GM19025 (cell line): ENCODE results near the gene TBX20.
"Not testable (repeated sequence)": the region's sequence is repeated elsewhere in the genome, so short reads cannot be mapped to it uniquely, and the experiment has no call there.

ENCODE experiments used
- ATAC-seq: cut with Tn5 transposase; IDR thresholded peaks from one replicate; pipeline ENCODE4 v1.9.1; 2021; ENCODE audit warnings: mild to moderate bottlenecking, low read depth, moderate library complexity; ENCODE audit not compliant: unreplicated experiment

TBX20 gene

DNA sequence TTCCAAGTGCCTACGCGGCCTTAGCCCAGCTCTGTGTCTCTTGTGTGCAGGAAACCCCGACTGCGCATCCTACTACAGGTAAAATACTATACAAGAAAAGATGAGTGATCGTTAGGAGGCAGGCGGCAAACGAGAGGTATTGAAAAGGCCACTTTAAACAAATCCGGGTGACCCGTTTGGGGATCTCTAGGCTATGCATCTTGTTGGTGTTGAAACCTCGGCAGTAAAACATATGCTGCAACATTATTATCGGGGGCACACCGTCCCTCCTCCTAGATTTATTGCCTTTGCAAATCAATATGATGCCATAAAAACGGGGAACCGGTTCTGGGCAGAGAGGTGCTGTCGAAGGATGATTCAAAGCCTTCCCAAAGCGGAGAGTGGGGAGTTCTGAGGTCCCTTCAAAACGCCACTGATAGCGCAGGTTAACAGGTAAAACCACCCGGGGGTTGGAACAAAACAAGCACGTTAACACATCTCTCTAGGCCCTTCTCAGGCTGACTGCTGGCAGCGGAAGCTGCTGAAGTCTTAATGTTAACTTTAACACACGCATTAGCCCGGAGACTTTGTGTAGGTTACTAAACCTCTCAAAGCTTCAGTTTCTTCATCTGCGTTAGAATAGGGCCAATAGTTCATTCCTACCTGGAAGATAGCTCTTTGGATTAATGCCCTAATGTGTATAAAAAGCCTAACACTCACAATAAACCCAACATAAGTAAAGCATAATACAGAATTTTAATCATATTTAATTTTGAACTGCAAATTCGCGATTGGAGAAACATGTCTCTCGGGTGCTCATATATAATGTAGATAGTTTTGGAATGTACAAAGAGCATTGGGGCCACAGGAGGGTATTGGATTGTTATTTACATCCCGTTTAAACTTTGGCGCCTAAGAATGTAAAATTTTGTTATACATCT lies 2.6 kb upstream of the TBX20 start:
- ATAC-seq: no peak

DNA sequence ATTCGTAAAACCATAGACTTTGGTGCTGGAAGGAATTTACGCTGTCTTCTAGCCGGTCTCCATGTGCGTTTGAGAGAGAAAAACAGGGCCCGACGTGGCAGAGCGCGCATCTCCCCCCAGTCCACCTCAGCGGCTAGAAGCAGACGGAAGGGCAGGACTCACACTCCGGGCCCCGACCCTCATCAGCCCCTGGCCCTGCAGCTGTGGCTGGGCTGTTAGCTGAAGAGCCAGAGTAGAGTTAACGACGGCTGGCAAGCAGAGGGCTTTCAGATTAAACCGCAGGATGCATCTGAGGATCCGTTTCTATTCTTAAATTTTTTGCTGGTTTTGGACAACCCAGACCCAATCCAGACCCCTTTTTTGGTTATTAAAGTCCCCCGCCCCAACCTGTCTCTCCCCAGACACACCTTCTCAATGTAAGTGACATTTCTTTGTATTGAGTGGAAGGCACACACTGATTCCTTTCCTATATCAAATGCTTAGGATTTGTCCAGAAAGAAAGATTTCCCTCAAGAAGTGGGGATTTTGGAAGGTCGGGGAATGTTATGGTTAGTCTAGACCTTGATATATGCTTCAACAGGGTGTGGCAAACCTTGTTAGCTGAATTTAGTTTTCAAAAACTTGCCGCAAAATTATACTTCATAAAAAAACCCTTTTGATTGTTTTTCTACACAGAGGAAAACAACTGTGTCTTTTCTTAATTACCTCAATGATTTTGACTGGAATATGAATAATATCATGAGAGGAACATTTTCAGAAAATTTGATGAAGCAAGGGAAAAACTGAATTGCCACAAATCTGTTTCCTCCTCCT lies 1.7 kb upstream of the TBX20 start:
- no peak for ATAC-seq

DNA sequence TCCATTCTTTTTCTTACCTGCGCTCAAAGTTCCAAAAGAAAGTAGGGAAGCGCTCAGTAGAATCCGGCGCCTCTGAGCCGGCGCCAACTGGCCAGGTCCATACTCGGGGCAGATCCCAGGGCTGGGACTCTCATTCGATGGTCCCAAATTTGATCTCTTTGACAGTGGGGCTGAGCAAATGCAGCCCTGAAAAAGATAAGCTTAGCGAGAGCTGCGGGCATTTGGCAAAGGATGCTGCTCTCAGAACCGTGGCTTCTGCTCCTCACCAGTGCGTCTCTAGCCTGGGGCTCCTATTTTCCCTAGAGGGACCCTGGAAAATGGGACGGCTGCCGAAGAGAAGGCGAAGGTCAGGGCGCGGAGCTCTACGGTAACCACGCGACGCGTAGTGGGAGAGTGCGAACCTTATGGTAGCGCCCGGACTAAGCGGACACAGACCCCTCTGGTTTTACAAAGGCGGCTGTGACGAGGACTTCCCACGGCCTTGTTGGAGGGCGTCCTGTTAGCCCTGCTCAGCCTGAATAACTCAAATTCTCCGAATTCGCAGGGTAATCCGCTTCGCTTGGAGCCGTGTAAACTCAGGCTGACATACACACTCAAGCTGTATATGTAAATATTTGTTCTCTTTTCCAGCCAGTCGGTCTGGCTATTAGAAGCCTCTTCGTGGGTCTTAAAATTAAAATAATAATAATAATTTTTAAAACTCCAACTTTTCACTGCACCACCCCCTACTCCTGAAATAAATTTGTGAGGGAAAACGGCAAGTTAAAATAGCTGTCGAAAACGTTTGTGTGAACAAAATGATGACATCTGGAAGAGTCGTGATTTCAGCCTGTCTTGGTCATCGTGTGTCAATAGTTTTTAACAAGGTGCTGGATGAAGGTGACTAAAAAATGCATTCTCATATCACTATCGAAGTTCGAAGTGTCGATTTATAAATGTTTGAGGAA lies 869 bp upstream of the TBX20 start:
- ATAC-seq: no peak

DNA sequence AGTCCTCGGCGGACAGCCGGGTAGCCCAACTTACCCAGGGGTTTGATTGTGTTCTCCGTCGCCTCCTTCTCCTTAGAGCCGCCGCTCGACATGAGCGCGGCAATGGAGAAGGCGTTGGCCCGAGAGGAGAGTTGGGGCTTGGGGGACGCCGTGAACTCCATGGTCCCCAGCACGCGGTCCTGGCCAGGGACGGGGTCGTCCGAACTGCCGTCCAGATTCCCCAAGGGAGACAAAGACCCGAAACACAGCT lies 515 bp downstream of the TBX20 start:
- ATAC-seq: no peak

DNA sequence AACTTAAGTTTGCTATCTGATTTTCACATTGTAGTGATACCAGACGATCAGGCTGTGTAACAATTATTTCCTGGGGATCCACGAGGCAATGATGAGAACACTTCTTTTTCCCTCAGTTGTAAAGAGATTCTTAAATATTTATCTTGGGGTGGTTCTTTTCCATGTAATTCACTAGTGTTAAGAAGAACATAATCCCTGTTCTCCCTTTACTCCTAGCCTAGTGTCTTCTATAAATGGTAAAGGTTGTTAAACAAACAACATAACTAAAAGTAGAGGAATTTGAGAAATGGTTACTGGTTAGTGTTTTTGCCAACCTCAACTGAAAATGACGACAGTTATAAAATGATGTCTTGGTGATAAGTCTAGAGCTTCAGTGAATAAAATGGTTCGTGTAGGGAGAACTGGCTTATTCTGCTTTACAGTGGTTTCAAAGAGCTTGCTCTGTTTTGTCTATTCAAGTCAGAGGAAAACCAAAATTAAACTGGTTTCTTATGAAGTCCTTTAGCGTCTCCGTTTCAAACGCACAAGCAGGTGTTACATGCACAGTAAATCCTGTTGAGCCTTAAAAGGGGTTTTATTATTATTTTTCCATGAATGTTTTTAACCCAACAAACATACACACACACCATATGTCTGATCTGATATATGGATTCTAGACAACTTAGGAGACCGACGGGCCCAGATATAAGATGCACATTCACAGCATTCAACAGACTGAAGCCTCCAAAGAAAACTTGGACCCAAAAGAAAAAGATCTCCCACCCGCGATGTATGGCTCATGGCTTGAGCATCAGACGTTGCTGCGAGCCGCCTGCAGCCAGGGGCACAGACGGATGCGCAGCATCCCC lies 1.1 kb downstream of the TBX20 start:
- no peak for ATAC-seq

DNA sequence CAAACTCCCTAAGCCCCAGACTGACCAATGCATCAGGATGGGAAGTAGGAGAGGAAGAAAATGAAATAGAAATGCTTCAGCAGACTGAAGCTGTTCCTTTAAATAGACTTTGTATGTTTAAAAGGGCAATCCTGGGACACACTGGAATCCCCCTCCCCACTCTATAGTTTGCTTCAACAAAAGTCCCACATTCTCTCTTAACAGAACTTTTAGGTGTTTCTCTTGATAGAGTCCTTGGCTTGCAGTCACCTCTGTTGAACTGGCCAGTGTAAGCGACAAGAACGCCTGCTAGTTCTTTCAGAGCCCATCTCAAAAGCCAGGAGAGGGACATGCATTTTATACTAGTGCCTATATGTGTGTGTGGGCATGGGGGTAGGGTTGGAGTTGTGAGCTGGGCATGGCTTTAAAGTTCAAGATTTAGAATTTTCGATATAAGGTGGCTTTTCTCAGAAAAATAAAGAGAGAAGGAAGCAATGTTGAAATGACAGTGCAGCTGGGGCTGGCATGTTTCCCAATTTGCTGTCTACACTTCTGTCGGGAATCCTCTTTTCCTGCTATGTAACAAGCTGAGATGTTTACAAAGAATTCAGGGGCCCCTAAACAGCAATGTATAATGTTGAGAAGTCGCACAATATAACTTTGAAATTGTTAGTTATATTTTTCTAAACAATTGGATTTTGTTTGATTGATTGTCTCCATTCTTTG lies 2.1 kb downstream of the TBX20 start:
- ATAC-seq: no peak

DNA sequence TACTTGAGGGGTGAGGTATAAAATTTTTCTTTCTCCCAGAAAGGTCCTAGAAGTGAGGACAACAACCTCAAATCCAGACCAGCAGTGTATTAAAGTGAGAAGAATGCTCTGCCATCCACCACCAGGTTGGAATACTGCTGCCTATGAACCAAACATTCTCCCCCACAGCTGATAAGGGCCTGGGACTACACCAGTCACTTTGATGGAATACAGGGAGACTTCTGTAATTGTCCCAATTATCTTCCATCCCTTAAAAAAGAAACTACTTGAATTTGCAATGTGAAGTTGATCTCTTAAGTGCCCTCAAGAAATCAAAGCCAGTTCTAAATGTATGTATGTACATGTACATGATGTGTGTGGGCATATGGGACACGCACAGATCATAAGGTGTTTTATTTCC lies 3.0 kb downstream of the TBX20 start:
- no peak for ATAC-seq

DNA sequence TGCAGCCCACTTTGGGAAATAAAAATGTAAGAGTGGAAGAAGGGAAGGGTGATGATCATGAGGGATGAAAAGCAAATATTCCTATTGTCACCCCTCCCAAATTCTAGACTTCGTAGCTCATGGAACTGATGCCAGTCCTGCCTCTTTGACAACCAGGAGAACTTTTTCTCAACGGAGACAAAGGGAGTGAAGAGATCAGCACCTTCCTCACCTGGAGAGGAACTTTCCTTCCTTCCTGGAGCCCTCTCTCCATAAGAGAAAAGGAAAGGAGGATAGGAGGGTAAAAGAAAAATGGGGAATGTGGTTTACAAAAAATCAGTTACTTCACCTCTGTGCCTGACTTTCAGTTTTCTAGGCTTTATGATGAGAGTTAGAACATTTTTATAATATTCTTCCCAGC lies 3.4 kb downstream of the TBX20 start:
- no peak for ATAC-seq

DNA sequence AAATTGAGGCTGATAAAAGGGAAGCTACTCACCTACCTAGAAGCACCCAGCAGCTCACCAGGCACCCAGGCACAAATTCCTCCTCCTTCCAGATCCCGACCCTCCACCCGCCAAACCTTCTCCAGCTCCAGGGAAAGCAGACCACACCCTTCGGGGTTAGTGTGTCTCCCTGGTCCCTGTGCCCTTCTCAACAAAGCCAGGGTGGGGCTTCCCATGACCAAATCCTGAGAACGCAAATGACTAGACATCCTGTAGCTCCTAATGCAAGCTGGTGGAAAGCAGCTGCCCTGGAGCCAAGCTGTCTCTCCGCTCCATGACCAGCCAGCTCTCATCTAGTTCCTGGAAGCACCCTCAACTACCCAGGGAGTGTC lies 4.4 kb downstream of the TBX20 start:
- no peak for ATAC-seq

DNA sequence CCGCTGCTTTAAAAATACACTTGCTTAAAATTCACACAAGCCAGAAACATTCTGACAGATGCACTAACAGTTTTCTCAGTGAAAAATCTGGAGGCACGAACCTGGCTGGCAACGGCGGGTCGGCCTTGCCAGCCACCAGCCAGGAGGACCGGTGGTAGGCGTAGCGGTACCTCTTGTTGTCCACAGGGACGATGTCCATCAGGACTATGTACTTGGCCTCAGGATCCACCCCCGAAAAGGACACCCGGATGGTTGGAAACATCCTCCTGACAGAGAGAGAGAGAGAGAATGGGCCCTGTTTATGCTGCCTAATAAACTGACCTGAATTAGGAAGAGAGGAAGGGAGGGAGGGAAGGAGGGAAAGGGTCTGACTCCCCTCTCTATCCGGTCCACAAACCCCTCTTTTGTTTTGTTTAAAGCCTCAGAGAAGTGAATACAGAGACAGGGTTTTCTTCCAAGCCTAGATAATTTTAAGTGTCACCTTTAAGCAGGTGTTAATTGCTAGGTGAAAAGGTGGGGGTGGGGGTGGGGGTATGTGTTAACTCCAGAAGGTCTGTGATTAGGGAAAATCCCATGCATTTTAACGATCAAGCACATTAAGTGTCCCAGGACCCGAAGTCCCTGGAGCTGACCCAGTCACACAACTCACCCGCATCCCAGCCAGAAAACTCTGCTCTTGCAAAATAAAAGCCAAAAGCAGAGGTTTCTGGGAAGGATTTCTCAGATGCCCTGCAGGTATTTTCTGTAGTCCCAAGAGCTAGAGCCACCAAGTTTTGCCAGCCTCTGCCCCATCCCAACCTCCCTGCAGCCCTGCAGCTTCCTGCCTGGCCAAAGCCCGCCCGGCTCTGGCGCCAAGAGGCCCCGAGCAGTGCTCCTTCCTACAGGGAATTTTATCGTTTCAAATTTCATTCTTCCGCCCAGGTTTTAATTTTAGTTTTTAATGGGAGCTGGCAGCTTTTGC lies 5.0 kb downstream of the TBX20 start:
- no peak for ATAC-seq

DNA sequence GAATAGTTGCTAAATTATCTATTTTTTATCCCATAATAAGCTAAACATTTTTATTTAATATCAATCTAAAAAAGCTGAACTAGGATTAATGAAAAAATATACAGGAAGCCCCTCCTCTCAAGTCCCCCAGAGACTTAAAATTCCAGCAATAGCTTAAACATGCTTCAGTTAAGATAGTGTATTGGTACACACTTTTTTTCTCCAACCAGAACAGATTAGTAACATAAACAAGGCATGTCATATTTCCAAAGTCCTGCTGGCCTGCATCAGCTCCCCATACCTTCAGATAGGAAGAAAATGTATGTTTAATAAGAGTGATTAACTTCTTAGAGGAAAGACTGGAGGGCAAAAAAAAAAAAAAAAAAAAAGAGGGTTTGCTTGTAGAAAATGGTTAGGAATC lies 7.1 kb downstream of the TBX20 start:
- ATAC-seq: no peak

DNA sequence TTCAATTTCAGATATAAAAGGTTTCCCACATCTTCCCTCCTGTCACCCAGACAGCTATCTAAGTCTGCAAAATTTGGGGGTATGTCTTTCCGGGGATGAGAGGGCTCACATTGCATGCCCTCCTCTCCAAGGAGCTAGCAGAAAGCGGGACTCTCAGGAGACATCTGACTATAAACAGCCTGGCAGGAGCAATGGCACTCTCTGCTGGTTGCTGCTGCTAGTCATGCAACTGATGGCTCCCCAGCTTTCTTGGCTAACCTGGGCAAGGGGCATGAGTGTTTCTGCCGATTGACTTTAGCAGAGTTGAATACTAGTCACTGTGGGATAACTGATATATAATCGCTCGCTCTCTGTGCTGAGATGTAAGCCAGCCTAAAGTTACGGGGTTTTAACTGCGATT lies 12.0 kb downstream of the TBX20 start:
- no peak for ATAC-seq

DNA sequence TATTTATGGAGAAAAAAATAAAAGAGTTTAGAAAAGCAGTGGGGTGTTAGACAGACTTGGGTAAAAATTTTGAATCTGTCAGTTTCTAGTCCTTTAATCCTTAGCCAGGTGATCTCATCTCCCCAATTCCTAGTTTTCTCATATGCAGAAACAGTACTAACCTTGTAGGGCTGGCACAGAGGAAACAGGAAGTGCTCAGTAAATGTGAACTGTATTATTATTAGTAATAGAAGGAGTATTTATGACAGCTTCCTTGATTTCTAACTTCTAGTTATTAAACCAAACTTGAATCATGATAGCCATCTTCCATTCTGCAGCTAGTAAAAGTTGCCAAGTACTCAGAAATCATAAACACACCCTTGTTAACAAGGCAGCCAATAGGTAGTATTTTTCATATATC lies 12.5 kb downstream of the TBX20 start:
- no peak for ATAC-seq

DNA sequence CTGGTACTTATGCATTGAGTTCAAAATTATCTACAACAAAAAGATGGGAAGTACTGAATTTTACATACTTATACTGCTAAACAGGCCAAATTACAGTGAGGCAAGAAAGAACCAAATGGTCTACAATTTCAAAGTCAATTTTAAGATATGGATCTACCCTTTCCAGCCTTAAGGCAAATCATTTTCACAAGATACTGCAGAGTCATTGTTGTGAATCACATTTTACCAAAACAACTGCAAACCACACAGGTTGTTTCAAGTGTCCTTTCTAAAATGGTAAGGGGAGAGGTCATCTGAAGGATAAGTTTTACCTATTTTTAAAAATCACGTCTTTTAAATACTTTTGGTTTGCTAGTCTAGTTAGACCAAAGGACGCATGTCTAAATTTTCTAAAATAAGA lies 12.9 kb downstream of the TBX20 start:
- ATAC-seq: not testable (repeated sequence)

DNA sequence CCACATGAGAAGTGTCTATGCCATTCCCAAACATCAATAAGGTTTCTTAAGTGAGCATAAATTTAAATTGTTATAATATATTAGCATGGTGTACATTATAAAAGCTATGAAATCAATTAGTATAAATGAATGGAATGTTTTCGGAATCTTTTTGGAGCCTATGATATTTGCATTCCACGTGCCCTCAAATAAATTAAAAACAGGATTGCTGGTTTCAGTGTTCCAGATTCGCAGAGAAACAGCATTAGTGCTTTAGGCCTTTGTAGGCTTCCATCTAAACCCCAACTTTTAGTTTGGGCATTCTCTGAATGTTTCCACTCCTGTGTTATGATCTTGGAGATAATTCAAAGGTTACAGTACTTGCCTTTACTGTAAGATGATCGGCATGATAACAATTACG lies 15.4 kb downstream of the TBX20 start:
- not testable (repeated sequence) for ATAC-seq

DNA sequence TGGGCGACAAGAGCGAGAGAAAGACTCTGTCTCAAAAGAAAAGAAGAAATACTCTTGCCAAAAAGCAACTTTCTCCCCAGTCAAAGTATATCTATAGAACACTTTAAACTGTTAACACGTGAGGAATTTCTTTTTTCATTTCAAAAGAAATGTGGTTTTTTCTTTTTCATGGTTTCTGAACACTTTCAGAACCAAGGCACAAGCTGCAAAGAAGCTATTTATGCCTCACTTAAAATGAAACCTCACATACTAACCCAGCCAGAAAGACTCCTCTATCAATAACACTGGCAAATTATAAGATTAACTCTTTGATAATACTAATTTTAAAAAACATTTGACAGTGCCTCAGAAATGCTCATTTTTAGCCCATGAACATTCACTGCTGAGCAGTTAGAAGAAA lies 20.9 kb downstream of the TBX20 start:
- ATAC-seq: no peak

DNA sequence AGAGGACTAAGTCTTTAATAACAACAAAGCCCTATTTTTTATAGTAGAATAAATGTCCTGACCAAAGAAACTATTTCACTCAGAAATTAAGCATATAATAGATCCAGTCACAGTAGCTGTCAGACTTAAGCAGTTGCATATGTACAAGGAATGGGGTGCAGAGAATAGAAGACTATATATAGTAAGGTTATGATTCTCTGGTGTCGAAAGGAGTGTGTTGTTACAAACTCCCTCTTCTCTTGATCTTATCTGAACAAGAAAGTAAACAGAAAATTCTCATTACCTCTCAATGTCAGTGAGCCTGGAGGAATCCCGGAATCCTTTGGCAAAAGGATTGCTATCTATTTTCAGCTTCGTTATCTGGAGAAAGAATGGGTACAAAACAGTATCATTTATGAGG lies 22.7 kb downstream of the TBX20 start:
- ATAC-seq: not testable (repeated sequence)

DNA sequence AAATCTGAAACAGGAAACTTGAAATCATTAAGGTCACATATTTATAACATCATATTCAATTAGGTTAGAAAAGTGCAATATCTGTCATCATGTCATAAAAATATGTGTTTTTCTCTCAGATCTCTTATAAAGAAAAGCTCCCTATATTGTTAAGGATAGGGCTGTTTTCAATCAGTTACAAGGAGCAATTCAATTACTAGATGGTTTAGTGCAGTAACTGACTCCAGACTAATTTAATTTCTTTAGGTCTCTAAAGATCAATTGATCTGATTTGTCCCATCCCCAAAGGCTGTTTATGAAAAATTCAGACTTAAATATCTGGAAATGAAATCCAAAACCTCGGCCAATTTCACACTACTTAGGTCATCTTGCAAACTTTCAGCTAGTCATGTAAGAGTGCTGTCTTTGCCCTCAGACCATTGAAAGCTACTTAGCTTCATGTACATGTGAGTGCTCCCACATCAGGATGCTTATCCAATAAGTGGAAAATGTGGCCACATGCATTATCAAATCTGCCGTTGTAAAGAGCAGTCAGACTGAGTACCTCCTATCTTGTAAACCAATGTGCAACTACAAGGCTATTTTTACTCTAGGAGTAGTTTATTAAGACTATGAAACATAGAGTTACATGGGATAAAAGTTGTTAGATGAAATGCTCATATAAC lies 24.7 kb downstream of the TBX20 start:
- ATAC-seq: not testable (repeated sequence)
